ENCODE results near the gene UMODL1.

GRCh38 chr21:42105476-42106315 is 34.6 kb downstream of the UMODL1 start:
- TF ChIP-seq, protein P1, sequence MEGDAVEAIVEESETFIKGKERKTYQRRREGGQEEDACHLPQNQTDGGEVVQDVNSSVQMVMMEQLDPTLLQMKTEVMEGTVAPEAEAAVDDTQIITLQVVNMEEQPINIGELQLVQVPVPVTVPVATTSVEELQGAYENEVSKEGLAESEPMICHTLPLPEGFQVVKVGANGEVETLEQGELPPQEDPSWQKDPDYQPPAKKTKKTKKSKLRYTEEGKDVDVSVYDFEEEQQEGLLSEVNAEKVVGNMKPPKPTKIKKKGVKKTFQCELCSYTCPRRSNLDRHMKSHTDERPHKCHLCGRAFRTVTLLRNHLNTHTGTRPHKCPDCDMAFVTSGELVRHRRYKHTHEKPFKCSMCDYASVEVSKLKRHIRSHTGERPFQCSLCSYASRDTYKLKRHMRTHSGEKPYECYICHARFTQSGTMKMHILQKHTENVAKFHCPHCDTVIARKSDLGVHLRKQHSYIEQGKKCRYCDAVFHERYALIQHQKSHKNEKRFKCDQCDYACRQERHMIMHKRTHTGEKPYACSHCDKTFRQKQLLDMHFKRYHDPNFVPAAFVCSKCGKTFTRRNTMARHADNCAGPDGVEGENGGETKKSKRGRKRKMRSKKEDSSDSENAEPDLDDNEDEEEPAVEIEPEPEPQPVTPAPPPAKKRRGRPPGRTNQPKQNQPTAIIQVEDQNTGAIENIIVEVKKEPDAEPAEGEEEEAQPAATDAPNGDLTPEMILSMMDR (IDR thresholded peaks at IDR 0.05 in 8 of 11, conservative IDR thresholded peaks at IDR 0.05 in 3 of 11): no peak
- no peak for TF ChIP-seq POLR2A (IDR thresholded peaks at IDR 0.05)
